ENCODE measurements around the gene HAP1.

- TF ChIP-seq, protein P1, sequence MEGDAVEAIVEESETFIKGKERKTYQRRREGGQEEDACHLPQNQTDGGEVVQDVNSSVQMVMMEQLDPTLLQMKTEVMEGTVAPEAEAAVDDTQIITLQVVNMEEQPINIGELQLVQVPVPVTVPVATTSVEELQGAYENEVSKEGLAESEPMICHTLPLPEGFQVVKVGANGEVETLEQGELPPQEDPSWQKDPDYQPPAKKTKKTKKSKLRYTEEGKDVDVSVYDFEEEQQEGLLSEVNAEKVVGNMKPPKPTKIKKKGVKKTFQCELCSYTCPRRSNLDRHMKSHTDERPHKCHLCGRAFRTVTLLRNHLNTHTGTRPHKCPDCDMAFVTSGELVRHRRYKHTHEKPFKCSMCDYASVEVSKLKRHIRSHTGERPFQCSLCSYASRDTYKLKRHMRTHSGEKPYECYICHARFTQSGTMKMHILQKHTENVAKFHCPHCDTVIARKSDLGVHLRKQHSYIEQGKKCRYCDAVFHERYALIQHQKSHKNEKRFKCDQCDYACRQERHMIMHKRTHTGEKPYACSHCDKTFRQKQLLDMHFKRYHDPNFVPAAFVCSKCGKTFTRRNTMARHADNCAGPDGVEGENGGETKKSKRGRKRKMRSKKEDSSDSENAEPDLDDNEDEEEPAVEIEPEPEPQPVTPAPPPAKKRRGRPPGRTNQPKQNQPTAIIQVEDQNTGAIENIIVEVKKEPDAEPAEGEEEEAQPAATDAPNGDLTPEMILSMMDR (IDR thresholded peaks at IDR 0.05), result no peak
- no peak for TF ChIP-seq POLR2AphosphoS5 (IDR thresholded peaks at IDR 0.05; ENCODE audit: low read depth, low read length)
- no peak for TF ChIP-seq REST (IDR thresholded peaks at IDR 0.05; ENCODE audit: insufficient read depth in 1 of 2, low read depth in 2 of 2, low read length in 1 of 2)
- TF ChIP-seq TCF7L2 (IDR thresholded peaks at IDR 0.05; ENCODE audit: low read depth, low read length), result no peak
Observed at GRCh38 chr17:41678907-41679739, 55.3 kb downstream of the HAP1 start.

Data from Panc1 (cell line).